ENCODE measurements around the gene PAFAH1B2. TPM values are rescaled to one million over a fixed set of nuclear protein-coding genes. Genes with fewer than 3 reads are reported as not detected.

The PAFAH1B2 gene
- total and polyA plus RNA-seq, 10 of the 15 experiments (the other 5 are each of a cell fraction or from before 2014, with no cell fraction given) = 17.6 to 64.8 (median 47.6) TPM

GRCh38 chr11:117225553-117226170 lies 81.6 kb downstream of the PAFAH1B2 start:
- FAIRE-seq = no peak
- Histone ChIP-seq H3K9ac (ENCODE audit: control insufficient read depth, insufficient read depth, low read length) (no peak overlapping the region), H3K36me3 (ENCODE audit: control insufficient read depth in 2 of 2, insufficient read depth in 2 of 2, low read length in 1 of 2) (peaks cover 36 to 38% of the 10 kb centered on the region in 2 experiments; a peak in 3 of 4 replicates), H3K4me1 (ENCODE audit: control insufficient read depth, insufficient read depth, low read length) (peaks cover 9% of the 10 kb centered on the region), H3K9me3 (replicated peaks; ENCODE audit: control insufficient read depth, insufficient read depth, low read length) (no peaks in the 10 kb centered on the region), H3K79me2 (ENCODE audit: control insufficient read depth, insufficient read depth, low read length) (peaks cover 17% of the 10 kb centered on the region), H4K20me1 (ENCODE audit: control insufficient read depth, insufficient read depth) (no peaks in the 10 kb centered on the region; the same call in 1 of the 2 replicates), H3K4me2 (ENCODE audit: control insufficient read depth, insufficient read depth) (no peak overlapping the region), H2AFZ (ENCODE audit: control insufficient read depth, low read depth, low read length) (no peak overlapping the region), H3K27ac (ENCODE audit: control insufficient read depth, insufficient read depth) (no peak overlapping the region), H3K4me3 (no peak overlapping the region), H3K27me3 (replicated peaks in 1 of 2; ENCODE audit: control insufficient read depth in 2 of 2, insufficient read depth in 2 of 2, low read length in 1 of 2) (no peaks in the 10 kb centered on the region)
- WGBS (ENCODE audit: insufficient coverage, insufficient replicate concordance, low lambda C conversion rate, missing lambda C conversion rate) = 93% methylated on average over 9 of the region's 9 CpGs
- ChIA-PET SMC1A (ENCODE audit: uncharacterized antibody, unreplicated experiment) (interaction anchor here (0.7 to 12.2 kb wide), 7 partner anchors 9 to 493 kb away, joined by 3 to 187 read pairs (median 6); partner anchors contain the start of gene SIDT2), CTCF (interaction anchor here (0.8 to 17.3 kb wide), 22 partner anchors 9 to 491 kb away, joined by 3 to 422 read pairs (median 8); partner anchors contain the start of genes APOA5 and SIDT2), POLR2A (interaction anchor here (0.7 to 2.1 kb wide), 2 partner anchors 45 to 234 kb away, joined by 4 to 6 read pairs; no protein-coding TSS in a partner anchor), RAD21 (ENCODE audit: unreplicated experiment) (interaction anchor here (0.7 to 9.9 kb wide), 7 partner anchors 45 to 435 kb away, joined by 3 to 159 read pairs (median 6); partner anchors contain the start of genes APOA5, PAFAH1B2 and SIDT2)
- no peak for TF ChIP-seq GATAD2B (conservative IDR thresholded peaks at IDR 0.05; ENCODE audit: low read depth)
- no peak for TF ChIP-seq YY1 (IDR thresholded peaks at IDR 0.05; ENCODE audit: low read depth, low read length)
- no peak for TF ChIP-seq NFXL1 (IDR thresholded peaks at IDR 0.05; ENCODE audit: borderline replicate concordance)
- no peak for TF ChIP-seq RFX5 (IDR thresholded peaks at IDR 0.05; ENCODE audit: low read depth, low read length)
- TF ChIP-seq SRF (IDR thresholded peaks at IDR 0.05; ENCODE audit: low read depth in 2 of 2, low read length in 2 of 2) = no peak
- TF ChIP-seq JUNB (IDR thresholded peaks at IDR 0.05) = no peak
- TF ChIP-seq ATF3 (IDR thresholded peaks at IDR 0.05; ENCODE audit: borderline replicate concordance, extremely low read depth, low read depth, low read length) = no peak
- no peak for TF ChIP-seq SUPT20H (IDR thresholded peaks at IDR 0.05; ENCODE audit: borderline replicate concordance, control insufficient read depth, low read depth, low read length)
- no peak for TF ChIP-seq ZNF274 (IDR thresholded peaks at IDR 0.05; ENCODE audit: insufficient read depth, insufficient read length)
- no peak for TF ChIP-seq ZNF687 (IDR thresholded peaks at IDR 0.05)
- no peak for TF ChIP-seq ZBED1 (IDR thresholded peaks at IDR 0.05; ENCODE audit: borderline replicate concordance)
- TF ChIP-seq NFIC (IDR thresholded peaks at IDR 0.05; ENCODE audit: low read depth, low read length) = no peak
- no peak for TF ChIP-seq PML (IDR thresholded peaks at IDR 0.05; ENCODE audit: low read length)
- TF ChIP-seq SKIL (IDR thresholded peaks at IDR 0.05; ENCODE audit: low read depth, poor library complexity, severe bottlenecking) = no peak
- TF ChIP-seq USF2 (IDR thresholded peaks at IDR 0.05; ENCODE audit: borderline replicate concordance, low read depth, low read length) = no peak
- TF ChIP-seq ZNF217 (IDR thresholded peaks at IDR 0.05) = no peak
- ATAC-seq = no peak
- in situ Hi-C loops (cut with MboI) = loop anchor here (5.0 kb wide), 1 partner anchor 348 kb away; no protein-coding TSS in a partner anchor
- BruUV-seq (replicated peaks) = no TSS peak
- intact Hi-C loops (cut with micrococcal nuclease; ENCODE audit: unreplicated experiment) = loop anchor here (1.0 to 5.0 kb wide), 5 partner anchors 44 to 433 kb away; partner anchors contain the start of genes APOA1 and APOA5
- DNase-seq (ENCODE audit: low read depth, low spot score) = no peak
